ENCODE measurements around the gene CCDC85B.

Gene CCDC85B

DNA sequence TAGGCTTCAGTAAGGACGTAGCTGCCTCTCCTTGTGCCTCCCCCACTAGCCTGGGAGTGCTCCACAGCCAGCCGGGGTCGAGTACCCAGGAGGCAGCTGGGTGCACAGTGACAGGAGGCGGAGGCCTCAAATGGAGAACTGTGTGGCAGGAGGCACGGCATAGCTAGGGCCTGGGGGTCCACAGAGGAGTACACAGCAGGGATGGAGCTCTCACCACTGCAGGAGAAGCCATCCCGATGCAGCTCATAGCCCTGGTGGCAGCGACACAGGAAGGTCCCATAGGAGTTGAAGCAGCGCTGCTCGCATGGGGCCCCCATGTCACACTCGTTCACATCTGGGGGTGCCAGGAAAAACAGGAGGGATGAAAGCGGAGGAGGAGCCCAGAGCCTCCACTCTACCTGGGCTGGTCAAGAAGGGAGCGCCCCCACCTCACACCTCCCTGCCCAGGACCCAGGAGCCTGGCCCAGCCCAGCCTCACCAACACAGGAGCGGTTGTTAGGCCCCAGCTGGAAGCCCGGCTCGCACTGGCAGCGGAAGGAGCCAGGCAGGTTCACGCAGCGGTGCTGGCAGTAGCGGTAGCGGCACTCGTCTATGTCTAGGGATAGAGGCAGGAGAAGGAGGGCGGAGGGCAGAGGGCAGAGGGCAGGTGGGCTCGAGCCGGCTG is 20.7 kb upstream of the CCDC85B start:
- DNase-seq: no peak

DNA sequence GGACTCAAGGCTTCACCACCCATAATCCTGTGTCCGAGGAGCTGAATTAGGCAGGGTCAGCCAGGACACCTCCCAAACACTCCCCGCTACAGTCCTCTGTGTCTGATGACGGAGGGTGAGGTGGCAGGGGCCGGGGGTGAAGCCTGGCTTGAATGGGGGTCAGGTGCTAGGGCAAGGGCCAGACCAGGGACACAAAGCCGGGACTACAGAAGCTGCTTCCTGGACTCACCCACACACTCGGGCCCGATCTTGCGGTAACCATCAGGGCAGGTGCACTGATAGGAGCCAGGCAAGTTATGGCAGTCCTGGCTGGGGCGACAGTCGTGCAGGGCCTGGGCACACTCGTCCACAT is 20.2 kb upstream of the CCDC85B start:
- DNase-seq: no peak

DNA sequence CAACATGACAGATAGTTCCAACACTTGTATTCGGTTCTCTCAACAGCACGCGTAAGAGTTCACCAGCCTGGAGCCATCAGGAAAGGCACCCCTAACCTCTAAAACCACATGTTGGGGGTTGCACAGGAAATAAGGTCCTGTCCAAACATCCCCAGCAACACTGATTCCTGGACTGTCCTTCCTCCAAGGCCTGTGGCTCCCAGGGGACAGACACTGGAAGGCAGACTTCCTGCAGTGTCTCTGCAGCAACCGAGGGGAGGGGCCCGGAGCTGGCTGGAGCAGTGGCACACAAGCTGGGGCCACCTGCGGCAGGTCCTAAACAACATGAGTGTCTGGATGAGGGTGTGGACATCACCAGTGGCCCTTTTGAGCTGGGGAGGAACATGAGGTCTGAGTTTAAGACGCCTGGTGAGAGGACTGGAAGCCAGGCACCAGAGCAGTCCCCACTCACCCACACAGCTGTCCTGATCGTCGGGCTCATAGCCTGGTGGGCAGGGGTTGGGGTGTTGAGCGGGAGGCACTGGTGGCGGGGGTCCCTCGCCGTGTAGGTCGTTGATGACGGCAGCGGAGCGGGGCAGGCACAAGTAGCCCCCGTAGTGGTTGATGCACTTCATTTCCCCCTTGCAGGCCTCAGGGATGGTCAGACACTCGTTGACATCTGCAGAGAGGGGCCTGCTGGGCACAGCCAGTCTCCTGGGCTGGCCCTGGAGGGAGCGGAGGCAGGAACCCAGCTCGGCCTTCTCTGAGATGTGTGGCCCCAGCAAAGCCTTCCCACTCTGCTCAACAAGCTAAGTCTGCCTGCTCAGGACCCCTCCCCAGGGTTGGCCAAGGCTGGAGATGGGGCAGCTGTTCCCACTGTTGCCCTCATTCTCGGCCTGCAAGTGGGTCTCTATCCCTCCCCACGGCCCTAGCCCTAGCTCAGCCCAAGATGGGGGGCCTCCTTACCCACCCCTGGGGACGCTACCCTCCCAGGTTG is 19.5 kb upstream of the CCDC85B start:
- peak; percentile 57 for DNase-seq

DNA sequence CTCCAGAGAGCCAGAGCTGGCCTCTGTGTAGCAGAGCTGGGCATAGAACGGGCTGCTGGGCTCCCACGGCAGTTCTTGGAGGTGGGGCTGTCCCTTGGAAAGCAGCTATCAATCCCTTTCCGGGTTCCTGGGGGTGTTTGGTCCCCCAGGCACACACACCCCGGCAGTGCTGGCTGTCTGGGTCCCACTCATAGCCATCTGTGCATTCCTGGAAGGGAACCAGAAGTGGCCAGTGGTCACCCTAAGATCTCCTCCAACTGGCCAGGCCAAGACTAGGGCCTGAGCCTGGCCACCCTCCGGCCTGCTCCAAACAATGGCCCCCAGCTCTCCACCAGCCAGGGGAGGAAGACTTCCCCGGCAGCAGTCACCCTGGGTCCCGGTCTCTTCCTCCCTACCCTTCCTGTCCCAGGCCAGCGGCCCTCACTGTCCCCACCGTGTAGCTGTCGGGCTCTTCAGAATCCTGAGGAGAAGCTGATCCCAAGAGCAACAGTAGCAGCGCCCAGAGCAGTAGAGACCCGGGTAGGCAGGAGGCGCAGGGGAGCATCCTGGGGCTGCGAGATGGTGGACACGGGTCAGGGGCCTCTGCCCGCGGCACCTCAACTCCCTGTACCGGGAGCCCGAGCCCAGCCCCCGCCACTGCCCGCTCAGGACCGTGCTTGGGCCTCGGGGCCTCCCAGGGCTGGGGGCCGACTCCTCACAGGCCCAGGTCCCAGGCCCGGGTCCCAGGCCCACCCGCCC is 18.5 kb upstream of the CCDC85B start:
- no peak for DNase-seq

DNA sequence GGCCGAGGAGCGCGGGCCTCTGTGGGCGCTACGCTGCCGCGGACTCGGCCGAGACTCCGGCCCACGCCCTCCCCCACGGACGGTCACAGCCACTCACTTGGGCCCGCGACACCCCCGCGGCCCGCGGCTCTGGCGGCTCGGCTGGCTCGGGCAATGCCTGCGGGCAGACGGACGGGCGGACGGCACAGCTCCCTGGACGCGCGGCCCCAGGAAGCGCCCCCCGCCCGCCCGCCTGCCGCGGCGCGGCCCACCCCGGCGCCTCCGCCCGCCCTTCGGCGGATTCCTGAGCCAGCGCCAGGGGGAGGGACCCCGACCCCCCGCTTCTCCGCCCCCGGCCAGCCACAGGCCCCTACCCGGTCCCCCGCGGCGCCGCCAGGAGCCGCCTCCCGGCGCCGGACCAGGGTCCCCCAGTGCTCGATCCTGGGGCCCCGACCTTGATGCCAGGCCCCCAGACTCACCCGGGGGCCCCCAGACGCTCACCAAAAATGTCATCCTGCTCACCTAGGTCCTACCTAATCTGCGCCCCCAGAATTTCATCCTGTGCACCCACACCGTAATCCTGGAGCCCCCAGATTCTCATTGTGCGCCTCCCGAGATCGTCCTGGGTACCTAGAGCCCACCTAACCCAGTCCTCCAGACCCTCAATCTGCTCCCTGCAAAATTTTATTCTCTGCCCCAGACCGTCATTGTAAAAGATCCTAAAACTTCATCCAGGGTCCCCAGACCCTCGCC is 17.7 kb upstream of the CCDC85B start, which contains the start of gene EFEMP2:
EFEMP2 (minus strand) TSS at position 215 of the 732 bp plus-strand sequence. CDS start 446 bp downstream, outside the sequence.
- no peak for DNase-seq

DNA sequence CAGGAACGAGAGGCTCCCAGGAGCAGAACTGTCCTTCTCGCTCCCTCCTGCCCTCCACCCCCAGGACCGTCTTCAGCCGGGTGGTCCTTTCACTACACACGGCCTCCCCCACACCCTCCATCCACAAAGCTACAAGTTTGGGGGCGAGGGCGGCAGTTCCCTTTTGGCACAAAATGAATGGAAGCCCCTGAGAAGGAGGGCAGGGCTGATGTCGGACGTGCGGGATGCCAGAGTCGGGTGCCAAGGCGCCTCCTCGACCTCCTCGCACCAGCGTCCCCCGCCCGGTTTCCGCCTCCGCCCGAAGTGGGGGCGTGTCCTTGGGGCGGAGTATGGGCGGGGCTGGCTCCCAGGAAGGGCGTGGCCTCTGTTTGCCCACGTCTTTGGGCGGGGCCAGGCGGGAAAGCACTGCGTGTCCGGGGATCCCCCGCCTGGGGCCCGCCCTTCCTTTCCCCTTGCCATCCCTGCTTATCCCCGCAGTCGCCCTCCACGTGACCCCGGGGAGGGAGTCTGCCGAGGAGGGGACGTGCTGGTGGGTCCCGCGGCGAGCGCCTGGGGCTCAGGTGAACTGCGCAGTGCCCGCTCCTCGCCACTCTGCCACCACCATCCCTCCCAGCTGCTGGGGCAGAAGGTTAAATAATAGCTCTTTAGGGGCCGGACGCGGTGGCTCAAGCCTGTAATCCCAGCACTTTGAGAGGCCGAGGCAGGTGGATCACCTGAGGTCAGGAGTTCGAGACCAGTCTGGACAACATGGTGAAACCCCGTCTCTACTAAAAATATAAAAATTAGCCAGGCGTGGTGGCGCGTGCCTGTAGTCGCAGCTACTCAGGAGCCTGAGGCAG is 16.9 kb upstream of the CCDC85B start:
- DNase-seq: peak; percentile 75

DNA sequence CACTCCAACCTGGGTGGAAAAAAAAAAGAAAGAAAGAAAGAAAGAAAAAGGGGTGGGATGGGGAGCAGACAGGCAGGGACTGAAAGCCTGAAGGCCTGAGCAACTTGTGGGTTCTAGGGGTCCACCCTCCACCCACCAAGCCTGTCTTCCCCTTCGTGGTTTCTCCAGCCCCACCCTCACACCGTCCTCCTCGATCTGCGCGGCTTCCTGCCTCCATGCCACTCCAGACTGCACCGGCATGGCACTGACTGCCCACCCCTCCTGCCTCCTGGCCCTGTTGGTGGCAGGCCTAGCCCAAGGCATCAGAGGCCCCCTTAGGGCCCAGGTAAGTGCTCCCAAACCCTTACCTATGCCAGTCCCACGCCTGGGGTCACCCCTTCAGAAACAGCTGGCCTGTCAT is 10.9 kb upstream of the CCDC85B start, which contains the start of gene CTSW:
CTSW (plus strand) TSS at position 221 of the 400 bp plus-strand sequence; CDS start at position 239, 18 bp downstream.
- peak; percentile 67 for DNase-seq

DNA sequence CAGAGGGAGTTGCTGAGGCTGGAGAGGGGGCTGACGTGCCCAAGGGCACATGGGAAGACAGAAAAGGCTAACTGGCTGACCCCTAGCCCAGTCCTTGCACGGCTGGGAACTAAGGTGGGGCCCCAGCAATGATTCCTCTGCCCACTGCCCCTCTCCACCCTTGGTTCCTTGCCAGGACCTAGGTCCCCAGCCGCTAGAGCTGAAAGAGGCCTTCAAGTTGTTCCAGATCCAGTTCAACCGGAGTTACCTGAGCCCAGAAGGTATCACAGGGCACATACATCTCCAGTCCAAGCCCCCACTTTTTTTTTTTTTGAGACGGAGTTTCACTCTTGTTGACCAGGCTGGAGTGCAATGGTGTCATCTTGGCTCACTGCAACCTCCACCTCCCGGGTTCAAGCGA is 10.4 kb upstream of the CCDC85B start:
- no peak for DNase-seq

DNA sequence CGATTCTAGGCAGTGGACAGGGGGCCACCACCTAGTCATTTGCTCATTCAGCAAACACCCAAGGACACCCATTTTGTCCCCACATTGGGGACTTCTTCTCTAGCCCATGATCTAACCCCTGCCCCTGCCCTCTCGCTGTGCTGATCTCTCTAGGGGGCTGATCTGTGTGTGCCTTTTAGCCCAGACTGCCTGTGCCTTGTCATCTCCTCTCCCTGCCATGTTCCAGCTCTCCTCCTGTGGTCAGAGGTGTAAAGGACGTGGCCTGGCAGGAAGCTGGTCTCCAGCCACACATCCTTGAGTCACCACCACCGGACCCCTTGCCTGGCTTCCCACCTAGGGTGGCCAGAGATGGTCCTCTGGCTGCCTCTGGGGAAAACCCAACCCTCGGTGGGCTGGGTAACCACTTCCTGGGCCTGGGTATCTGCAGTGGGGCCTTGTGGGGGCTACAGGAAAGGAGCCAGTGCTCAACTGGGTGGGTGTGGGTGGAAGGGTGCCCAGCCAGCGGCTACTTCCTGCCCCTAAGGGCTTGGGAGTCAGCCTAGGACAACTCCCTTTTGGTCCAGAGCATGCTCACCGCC is 9.5 kb upstream of the CCDC85B start:
- DNase-seq: no peak

DNA sequence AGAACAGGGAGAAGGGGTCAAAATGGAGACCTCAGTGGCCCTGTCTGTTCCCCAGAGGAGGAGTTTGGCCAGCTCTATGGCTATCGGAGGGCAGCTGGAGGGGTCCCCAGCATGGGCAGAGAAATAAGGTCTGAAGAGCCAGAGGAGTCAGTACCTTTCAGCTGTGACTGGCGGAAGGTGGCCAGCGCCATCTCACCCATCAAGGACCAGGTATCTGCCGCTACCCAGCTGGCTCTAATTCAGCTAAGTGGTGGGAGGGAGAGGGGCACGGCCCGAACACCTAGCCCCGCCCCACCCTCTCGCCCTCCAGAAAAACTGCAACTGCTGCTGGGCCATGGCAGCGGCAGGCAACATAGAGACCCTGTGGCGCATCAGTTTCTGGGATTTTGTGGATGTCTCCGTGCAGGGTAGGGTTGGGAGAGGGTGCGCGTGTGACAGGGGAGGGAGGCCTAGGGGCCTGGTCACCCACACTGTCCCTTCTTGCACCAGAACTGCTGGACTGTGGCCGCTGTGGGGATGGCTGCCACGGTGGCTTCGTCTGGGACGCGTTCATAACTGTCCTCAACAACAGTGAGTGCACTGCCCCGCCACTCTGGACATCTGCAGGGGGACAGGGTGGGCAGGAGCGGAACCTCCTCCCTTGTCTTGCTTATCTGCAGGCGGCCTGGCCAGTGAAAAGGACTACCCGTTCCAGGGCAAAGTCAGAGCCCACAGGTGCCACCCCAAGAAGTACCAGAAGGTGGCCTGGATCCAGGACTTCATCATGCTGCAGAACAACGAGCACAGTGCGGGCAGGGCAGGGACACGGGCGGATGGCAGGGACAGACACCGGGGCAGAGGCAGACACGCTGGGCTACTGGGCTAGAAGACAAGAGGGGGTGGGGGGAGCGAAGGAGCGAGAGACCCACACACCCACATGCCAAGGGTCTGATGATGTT is 8.1 kb upstream of the CCDC85B start:
- no peak for DNase-seq

DNA sequence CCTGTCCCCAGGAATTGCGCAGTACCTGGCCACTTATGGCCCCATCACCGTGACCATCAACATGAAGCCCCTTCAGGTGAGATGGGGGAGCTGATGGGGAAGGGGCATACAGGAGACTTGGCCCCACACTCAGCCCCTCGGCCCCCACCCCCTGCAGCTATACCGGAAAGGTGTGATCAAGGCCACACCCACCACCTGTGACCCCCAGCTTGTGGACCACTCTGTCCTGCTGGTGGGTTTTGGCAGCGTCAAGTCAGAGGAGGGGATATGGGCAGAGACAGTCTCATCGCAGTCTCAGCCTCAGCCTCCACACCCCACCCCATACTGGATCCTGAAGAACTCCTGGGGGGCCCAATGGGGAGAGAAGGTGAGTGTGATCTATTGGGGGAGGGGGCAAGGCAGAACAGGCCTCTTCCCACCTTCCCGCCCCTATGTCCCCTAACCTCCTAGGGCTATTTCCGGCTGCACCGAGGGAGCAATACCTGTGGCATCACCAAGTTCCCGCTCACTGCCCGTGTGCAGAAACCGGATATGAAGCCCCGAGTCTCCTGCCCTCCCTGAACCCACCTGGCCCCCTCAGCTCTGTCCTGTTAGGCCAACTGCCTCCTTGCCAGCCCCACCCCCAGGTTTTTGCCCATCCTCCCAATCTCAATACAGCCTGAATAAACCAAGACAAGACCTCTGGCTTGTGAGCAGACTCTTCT is 7.3 kb upstream of the CCDC85B start:
- DNase-seq: no peak

DNA sequence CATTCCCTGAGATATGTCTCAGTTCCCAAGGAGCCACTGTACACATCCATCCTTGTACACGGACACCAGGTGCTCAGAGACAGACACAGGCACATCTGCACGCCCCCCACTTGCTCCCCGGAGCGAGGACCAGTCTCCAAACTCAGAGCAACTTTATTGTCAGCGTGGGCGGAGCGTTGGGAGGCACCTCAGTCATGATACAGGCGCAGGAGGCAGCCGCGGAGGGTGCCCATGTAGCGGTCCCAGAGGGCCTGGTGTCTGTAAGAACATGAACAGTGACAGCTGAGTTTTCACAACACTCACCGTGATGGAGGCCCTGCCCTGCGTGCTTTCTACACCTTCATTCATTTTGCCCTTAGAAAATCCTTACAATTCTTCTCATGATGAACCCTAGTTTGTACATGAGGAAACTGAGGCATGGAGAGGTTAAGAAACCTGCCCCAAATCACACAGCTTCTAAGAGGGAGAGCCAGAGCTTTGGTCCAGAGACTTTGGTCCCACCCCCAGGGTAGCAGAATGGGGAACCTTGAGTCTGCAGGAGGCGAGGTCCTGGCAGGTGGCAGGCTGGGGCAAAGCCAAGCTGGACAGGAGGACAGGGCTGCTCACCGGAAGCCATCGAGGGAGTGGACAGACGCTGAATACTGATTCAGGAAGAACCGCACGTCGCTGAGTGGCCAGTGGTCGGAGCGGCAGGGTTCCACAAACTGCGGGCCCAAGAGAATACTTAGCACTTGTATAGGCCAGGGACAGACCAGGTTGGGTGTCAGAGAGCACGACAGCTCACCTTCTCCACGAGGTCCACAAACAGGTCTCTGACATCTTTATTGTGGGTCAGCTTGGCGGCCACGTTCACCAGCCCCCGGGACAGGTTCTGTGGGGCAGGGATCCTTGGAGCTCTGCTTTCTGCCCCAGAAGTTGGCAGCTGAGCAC is 6.4 kb upstream of the CCDC85B start:
- no peak for DNase-seq

DNA sequence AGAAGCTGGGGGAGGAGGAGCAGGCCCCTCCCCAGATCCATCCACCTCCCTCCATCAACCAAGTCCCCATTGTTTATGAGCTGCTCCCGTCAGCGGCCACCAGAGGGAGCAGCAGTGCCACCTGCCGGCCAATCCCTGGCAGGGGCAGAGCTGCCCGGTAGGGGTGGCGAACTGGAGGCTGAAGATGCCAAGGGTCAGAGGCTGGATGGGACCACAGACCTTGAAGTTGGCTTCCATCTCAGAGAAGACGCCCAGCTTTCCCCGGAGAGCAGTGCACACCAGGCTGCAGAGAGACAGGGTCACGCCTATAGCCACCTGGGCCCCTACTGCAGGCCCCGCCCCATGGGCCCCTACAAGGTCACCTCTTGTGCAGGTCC is 5.8 kb upstream of the CCDC85B start:
- DNase-seq: peak; percentile 70

DNA sequence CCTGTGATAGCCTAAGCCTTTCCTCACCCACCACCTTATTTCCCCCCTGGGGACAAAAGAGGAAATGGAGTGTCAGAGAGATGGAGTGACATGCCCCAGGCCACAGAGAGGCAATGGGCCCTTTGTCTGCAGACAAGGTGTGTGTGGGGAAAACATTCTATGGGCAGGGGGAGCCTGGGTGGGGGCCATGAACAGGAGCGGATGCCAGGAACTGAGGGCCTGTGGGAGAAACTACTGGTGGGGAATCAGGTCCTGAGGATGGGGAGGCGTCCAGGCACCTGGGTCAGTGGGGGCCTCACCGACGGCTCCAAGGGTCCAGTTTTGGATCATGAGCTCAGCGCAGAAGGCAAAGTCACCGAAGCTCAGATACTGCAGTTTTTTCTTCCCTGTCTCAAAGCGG is 5.2 kb upstream of the CCDC85B start:
- no peak for DNase-seq

DNA sequence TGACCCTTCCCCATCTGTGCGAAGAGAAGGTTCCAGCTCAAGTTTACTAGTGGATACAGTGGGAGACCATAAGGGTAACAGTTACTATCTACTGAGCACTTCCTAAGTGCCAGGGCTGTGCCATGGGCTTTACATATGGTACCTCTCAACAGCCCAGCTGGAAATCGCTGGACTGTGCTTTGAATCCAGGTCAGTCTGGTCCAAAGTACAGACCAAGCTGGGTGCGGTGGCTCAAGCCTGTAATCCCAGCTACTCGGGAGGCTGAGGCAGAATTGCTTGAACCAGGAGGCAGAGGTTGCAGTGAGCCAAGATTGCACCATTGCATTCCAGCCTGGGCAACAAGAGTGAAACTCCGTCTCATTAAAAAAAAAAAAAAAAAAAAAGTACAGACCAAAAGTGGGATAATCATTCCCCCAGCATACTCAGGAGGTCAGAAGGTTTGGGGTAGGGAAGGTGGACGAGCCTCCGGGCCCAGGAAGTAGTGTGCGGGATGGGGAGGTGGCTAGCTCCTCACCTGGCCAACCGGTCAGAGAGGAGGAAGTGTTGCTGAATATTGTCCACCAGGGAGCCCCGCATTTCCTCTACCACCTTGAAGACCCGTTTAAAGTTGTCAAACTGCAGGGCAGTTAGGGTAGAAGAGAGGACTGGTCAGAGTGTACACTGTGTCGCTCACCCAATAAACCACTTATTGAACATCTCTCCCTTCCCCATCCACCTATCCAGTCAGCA is 4.5 kb upstream of the CCDC85B start:
- no peak for DNase-seq

DNA sequence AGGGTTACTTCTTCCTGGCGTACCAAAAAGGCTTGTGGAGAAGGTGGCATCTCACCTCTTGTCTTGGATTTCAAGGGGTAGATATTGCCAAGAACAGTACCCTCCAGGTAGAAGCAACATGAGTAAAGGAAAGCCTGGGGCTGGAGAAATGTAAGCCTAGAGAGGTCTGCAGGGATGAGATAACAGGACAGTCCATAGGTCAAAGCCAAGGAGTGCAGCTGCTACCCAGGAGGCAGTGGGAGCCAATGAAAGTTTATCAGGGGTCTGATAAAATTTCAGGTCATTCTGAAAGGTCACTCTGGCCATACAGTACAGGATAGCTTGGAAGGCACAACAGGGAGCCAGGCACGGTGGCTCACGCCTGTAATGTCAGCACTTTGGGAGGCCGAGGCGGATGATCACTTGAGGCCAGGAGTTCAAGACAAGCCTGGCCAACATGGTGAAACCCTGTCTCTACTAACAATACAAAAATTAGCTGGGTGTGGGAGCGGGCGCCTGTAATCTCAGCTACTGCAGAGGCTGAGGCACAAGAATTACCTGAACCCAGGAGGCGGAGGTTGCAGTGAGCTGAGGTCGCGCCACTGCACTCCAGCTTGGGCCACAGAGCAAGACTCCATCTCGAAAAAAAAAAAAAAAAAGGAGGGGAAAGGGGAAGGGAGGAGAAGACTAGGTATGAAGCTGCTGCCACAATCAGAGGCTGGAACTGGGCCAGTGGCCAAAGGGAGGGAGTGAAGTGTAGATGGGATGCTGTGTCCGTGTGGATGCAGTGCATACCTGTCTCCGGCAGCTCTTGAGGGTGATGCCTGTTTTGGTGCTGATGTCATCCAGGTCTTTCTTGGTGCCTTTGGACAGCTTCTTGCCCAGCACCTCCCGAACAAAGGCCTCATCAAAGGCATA is 3.4 kb upstream of the CCDC85B start:
- DNase-seq: no peak
